Measurements from ENCODE around the gene YJU2. TPM values are rescaled to one million over a fixed set of nuclear protein-coding genes. Genes with fewer than 3 reads are reported as not detected.
A peak's percentile ranks its signal among the peaks of the same experiment; 100 is the strongest.

Gene YJU2
- total and polyA plus RNA-seq, 2 of the 13 experiments (the other 11 are each of a cell fraction or from before 2014, with no cell fraction given): 9.3 to 17.9 TPM

DNA sequence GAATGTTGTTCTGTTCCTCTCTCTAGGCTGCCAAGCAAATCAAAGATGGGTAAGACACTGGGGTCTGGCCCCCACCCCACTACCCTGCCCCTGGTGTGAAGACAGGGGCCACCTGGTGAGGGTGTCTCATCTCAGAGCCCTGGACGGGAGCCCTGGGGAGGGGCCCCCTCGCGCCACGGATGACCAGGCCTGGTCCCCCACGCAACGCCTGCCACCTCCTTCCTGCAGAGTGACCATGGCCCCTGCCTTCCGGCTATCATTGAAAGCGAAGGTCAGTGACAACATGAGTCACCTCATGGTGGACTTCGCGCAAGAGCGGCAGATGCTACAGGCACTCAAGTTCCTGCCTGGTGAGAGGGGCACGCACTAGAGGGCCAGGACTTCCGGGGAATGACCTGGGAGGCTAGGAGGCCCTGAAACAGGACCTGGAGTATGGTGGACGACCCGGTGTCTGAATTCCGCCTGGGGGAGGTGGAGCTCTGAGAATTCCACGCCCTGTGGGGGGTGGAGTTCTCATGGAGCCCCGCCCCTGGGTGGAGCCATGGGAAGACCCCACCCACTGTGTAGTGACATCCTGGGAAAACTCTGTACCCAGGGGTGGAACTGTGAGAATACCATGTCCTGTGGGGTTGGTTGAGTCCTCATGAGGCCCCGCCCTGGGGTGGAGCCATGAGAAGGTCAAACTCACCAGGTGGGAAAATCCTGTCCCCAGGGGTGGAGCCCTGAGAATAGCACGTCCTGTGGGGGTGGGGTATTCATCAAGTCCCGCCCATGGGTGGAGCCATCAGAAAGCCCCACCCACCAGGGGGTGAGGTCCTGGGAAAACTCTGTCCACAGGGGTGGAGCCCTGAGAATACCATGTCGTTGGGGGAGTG is 63.6 kb downstream of the YJU2 start (continued):
- TF ChIP-seq ZC3H4 (CRISPR knock-in tag; IDR thresholded peaks at IDR 0.05; ENCODE audit: borderline replicate concordance) (no peak), NR3C1 (CRISPR knock-in tag; IDR thresholded peaks at IDR 0.05) (no peak), MAZ (IDR thresholded peaks at IDR 0.05; ENCODE audit: borderline replicate concordance, low read depth, low read length) (peak; percentile 77; the same call in 1 of the 2 replicates), MAZ (CRISPR knock-in tag; IDR thresholded peaks at IDR 0.05; ENCODE audit: low read depth) (peak; percentile 94; the same call in 1 of the 2 replicates), ZNF235 (CRISPR knock-in tag; IDR thresholded peaks at IDR 0.05; ENCODE audit: borderline replicate concordance) (peak; percentile 77; the same call in 1 of the 2 replicates), SAFB2 (CRISPR knock-in tag; IDR thresholded peaks at IDR 0.05; ENCODE audit: borderline replicate concordance, low read depth) (peak; percentile 78; the same call in 1 of the 2 replicates), ZNF180 (CRISPR knock-in tag; IDR thresholded peaks at IDR 0.05; ENCODE audit: borderline replicate concordance, low read depth) (no peak), MATR3 (CRISPR knock-in tag; IDR thresholded peaks at IDR 0.05) (no peak), GATAD2A (CRISPR knock-in tag; IDR thresholded peaks at IDR 0.05) (peak; percentile 95), SAP130 (CRISPR knock-in tag; IDR thresholded peaks at IDR 0.05; ENCODE audit: low read depth) (peak; percentile 95), EHMT2 (IDR thresholded peaks at IDR 0.05; ENCODE audit: borderline replicate concordance, low read depth, low read length) (no peak), ZSCAN9 (CRISPR knock-in tag; IDR thresholded peaks at IDR 0.05; ENCODE audit: borderline replicate concordance) (peak; percentile 98), MYC (CRISPR knock-in tag; IDR thresholded peaks at IDR 0.05; ENCODE audit: borderline replicate concordance) (peak; percentile 93), U2AF1 (optimal IDR thresholded peaks at IDR 0.05; ENCODE audit: low read depth, low read length) (no peak), GABPB1 (CRISPR knock-in tag; IDR thresholded peaks at IDR 0.05) (peak; percentile 92), ZNF879 (CRISPR knock-in tag; IDR thresholded peaks at IDR 0.05) (no peak)
- TF ChIP-seq, protein P1, sequence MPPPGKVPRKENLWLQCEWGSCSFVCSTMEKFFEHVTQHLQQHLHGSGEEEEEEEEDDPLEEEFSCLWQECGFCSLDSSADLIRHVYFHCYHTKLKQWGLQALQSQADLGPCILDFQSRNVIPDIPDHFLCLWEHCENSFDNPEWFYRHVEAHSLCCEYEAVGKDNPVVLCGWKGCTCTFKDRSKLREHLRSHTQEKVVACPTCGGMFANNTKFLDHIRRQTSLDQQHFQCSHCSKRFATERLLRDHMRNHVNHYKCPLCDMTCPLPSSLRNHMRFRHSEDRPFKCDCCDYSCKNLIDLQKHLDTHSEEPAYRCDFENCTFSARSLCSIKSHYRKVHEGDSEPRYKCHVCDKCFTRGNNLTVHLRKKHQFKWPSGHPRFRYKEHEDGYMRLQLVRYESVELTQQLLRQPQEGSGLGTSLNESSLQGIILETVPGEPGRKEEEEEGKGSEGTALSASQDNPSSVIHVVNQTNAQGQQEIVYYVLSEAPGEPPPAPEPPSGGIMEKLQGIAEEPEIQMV (CRISPR knock-in tag; IDR thresholded peaks at IDR 0.05; ENCODE audit: low read depth): peak; percentile 66; the same call in 1 of the 2 replicates
- TF ChIP-seq, protein P2, sequence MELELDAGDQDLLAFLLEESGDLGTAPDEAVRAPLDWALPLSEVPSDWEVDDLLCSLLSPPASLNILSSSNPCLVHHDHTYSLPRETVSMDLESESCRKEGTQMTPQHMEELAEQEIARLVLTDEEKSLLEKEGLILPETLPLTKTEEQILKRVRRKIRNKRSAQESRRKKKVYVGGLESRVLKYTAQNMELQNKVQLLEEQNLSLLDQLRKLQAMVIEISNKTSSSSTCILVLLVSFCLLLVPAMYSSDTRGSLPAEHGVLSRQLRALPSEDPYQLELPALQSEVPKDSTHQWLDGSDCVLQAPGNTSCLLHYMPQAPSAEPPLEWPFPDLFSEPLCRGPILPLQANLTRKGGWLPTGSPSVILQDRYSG (CRISPR knock-in tag; IDR thresholded peaks at IDR 0.05): 0 out of 2 replicates have a peak, but pooled peaks have one; percentile 35
- TF ChIP-seq, protein P3, sequence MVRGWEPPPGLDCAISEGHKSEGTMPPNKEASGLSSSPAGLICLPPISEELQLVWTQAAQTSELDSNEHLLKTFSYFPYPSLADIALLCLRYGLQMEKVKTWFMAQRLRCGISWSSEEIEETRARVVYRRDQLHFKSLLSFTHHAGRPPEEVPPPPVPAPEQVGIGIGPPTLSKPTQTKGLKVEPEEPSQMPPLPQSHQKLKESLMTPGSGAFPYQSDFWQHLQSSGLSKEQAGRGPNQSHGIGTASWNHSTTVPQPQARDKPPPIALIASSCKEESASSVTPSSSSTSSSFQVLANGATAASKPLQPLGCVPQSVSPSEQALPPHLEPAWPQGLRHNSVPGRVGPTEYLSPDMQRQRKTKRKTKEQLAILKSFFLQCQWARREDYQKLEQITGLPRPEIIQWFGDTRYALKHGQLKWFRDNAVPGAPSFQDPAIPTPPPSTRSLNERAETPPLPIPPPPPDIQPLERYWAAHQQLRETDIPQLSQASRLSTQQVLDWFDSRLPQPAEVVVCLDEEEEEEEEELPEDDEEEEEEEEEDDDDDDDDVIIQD (CRISPR knock-in tag; IDR thresholded peaks at IDR 0.05; ENCODE audit: low read depth): peak; percentile 73; the same call in 1 of the 2 replicates
- TF ChIP-seq, protein P4, sequence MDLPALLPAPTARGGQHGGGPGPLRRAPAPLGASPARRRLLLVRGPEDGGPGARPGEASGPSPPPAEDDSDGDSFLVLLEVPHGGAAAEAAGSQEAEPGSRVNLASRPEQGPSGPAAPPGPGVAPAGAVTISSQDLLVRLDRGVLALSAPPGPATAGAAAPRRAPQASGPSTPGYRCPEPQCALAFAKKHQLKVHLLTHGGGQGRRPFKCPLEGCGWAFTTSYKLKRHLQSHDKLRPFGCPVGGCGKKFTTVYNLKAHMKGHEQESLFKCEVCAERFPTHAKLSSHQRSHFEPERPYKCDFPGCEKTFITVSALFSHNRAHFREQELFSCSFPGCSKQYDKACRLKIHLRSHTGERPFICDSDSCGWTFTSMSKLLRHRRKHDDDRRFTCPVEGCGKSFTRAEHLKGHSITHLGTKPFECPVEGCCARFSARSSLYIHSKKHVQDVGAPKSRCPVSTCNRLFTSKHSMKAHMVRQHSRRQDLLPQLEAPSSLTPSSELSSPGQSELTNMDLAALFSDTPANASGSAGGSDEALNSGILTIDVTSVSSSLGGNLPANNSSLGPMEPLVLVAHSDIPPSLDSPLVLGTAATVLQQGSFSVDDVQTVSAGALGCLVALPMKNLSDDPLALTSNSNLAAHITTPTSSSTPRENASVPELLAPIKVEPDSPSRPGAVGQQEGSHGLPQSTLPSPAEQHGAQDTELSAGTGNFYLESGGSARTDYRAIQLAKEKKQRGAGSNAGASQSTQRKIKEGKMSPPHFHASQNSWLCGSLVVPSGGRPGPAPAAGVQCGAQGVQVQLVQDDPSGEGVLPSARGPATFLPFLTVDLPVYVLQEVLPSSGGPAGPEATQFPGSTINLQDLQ (CRISPR knock-in tag; IDR thresholded peaks at IDR 0.05): no peak
- TF ChIP-seq, protein P5, sequence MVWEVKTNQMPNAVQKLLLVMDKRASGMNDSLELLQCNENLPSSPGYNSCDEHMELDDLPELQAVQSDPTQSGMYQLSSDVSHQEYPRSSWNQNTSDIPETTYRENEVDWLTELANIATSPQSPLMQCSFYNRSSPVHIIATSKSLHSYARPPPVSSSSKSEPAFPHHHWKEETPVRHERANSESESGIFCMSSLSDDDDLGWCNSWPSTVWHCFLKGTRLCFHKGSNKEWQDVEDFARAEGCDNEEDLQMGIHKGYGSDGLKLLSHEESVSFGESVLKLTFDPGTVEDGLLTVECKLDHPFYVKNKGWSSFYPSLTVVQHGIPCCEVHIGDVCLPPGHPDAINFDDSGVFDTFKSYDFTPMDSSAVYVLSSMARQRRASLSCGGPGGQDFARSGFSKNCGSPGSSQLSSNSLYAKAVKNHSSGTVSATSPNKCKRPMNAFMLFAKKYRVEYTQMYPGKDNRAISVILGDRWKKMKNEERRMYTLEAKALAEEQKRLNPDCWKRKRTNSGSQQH (CRISPR knock-in tag; IDR thresholded peaks at IDR 0.05; ENCODE audit: low read depth): peak; percentile 87; the same call in 1 of the 2 replicates
